Measurements from ENCODE around the gene CYP27A1. TPM values are rescaled to one million over a fixed set of nuclear protein-coding genes. Genes with fewer than 3 reads are reported as not detected.
A peak's percentile ranks its signal among the peaks of the same experiment; 100 is the strongest.

The CYP27A1 gene
- total RNA-seq, 1 donor from 2014 or later: 273 TPM

DNA sequence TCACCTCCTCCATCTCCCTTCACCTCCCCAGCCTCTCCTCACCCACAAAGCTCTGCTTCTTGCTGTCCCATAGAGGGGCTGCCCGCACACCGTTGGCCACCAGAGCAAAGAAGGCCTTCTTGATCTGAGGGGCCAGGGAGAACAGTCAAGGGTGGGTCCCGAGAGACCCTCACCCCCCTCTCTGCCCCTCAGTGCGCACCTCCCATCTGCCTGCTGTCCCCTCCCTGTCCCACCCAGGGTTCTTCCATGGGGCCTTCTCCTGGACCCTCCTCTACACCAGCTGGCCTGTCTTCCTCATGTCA, 46.5 kb downstream of the CYP27A1 start:
- no peaks in the 10 kb centered on the region for H3K4me1 ChIP-seq
- ATAC-seq (no peak), DNase-seq (peak; percentile 22)
- H3K9me3 ChIP-seq: no peaks in the 10 kb centered on the region
- H3K27me3 ChIP-seq (ENCODE audit: low read depth): peaks cover 4% of the 10 kb centered on the region
- no peaks in the 10 kb centered on the region for H3K36me3 ChIP-seq
- no peak overlapping the region for H3K4me3 ChIP-seq
- intact Hi-C loops (cut with DNase I): no loop called here
- H3K27ac ChIP-seq: no peak overlapping the region
- TF ChIP-seq, protein P1, sequence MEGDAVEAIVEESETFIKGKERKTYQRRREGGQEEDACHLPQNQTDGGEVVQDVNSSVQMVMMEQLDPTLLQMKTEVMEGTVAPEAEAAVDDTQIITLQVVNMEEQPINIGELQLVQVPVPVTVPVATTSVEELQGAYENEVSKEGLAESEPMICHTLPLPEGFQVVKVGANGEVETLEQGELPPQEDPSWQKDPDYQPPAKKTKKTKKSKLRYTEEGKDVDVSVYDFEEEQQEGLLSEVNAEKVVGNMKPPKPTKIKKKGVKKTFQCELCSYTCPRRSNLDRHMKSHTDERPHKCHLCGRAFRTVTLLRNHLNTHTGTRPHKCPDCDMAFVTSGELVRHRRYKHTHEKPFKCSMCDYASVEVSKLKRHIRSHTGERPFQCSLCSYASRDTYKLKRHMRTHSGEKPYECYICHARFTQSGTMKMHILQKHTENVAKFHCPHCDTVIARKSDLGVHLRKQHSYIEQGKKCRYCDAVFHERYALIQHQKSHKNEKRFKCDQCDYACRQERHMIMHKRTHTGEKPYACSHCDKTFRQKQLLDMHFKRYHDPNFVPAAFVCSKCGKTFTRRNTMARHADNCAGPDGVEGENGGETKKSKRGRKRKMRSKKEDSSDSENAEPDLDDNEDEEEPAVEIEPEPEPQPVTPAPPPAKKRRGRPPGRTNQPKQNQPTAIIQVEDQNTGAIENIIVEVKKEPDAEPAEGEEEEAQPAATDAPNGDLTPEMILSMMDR (IDR thresholded peaks at IDR 0.05): no peak

DNA sequence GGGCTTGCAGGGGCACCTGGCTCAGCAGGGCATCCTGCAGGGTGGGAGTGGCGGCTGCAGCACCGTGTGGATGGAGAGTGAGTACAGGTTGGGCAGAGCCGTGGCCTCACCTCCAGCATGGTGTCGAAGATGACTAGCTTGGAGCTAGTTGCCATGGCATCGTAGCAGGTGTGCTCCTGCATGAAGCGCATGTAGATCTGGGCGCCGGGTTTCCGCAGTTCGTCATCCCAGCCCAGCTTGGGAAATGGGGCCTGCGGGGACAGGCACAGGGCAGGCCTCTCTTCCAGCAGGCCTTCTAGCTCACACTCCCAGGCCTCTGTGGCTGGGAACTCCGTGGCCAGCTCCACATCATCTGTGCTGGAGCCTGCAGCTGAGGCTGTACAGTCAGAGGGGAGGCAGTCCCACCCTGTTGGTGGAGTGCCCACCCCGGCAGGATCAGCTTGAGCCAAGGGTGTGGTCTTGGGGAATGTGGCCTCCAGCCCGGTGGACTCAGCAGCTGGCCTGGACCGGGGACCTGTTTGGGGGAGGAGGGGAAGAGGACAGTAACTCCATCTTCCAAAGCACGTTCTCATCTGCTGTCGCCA, 48.0 kb downstream of the CYP27A1 start:
- DNase-seq: peak; percentile 27
- ATAC-seq: peak in 1 of 2 donors; percentile 7
- H3K4me3 ChIP-seq: no peak overlapping the region
- intact Hi-C loops (cut with DNase I): no loop called here
- no peaks in the 10 kb centered on the region for H3K36me3 ChIP-seq
- TF ChIP-seq, protein P1 (IDR thresholded peaks at IDR 0.05): no peak
- no peaks in the 10 kb centered on the region for H3K9me3 ChIP-seq
- H3K27me3 ChIP-seq (ENCODE audit: low read depth): peaks cover 4% of the 10 kb centered on the region
- no peak overlapping the region for H3K27ac ChIP-seq
- H3K4me1 ChIP-seq: no peaks in the 10 kb centered on the region

- TF ChIP-seq, protein P1 (IDR thresholded peaks at IDR 0.05): no peak
- DNase-seq (peak; percentile 7), ATAC-seq (no peak)
- Histone ChIP-seq H3K27ac (no peak overlapping the region), H3K4me1 (no peaks in the 10 kb centered on the region), H3K36me3 (no peaks in the 10 kb centered on the region), H3K9me3 (no peaks in the 10 kb centered on the region), H3K4me3 (no peak overlapping the region), H3K27me3 (ENCODE audit: low read depth) (peaks cover 4% of the 10 kb centered on the region)
- intact Hi-C loops (cut with DNase I): no loop called here
Observed at GRCh38 chr2:218830526-218831306, 48.8 kb downstream of the CYP27A1 start.

DNA sequence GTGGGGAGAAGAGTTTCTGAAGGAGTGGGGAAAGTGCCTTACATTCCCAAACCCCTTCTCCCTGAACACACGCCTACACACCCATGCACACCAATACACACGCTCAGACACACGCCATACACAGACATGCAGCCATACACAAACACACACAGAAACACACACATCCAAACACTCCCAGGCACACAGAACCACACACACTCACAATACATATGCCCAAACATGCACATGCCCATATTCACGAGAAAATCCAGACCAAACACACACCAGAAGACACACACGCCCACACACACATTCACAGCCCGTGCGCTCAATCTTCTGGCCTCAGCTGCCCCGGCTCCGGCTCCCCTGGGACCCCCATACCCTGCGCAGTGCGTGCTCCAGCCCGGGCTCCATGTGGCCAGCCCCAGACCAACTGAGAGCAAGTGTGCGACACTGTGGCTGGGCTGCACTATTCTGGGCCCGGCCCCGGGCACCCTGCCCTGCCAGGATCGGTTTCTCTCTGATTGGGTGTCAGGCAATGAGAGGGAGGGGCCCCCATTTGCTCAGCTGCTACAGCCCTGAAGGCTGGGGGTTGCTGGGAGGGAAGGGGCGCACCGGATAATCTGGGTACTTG, 49.5 kb downstream of the CYP27A1 start, which contains the start of gene PRKAG3:
Gene PRKAG3, minus strand, starts transcription at position 426 of the 613 bp plus-strand sequence.
- DNase-seq: peak; percentile 35
- H3K27me3 ChIP-seq (ENCODE audit: low read depth): peaks cover 6% of the 10 kb centered on the region
- no peaks in the 10 kb centered on the region for H3K4me1 ChIP-seq
- intact Hi-C loops (cut with DNase I): no loop called here
- H3K9me3 ChIP-seq: no peaks in the 10 kb centered on the region
- H3K4me3 ChIP-seq: no peak within 1 kb of the TSS
- no peaks in the 10 kb centered on the region for H3K36me3 ChIP-seq
- TF ChIP-seq, protein P1 (IDR thresholded peaks at IDR 0.05): no peak
- H3K27ac ChIP-seq: no peak within 1 kb of the TSS
- ATAC-seq: no peak

GRCh38 chr2:218832081-218832480, 50.1 kb downstream of the CYP27A1 start:
- no peak overlapping the region for H3K27ac ChIP-seq
- no peaks in the 10 kb centered on the region for H3K36me3 ChIP-seq
- H3K27me3 ChIP-seq (ENCODE audit: low read depth): peaks cover 11% of the 10 kb centered on the region
- TF ChIP-seq, protein P1 (IDR thresholded peaks at IDR 0.05): no peak
- H3K9me3 ChIP-seq: no peaks in the 10 kb centered on the region
- ATAC-seq (no peak), DNase-seq (no peak)
- no peaks in the 10 kb centered on the region for H3K4me1 ChIP-seq
- H3K4me3 ChIP-seq: no peak overlapping the region
- intact Hi-C loops (cut with DNase I): no loop called here

Data from lower lobe of right lung (tissue), 2 donors.